ENCODE data around the gene DAPK1.

DAPK1 gene

DNA sequence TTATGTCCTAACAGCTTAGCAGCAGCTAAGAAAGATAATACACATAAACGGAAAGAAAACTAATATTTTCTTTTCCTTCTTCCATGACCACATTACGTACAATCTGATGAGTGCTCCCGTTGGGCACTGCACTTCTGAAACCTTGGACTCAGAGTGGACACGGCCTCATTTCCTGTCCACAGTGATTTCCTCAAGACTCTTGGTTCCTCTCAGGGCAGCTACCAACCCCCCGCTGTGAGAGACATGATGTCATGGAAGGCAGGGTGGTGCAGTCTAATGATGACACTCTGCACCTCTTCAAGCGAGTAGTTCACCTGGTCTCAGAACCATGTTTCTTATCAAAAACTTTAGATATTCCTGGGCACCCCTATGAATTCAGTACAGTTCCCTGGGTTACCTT is 159.5 kb downstream of the DAPK1 start:
- Histone ChIP-seq H3K4me3 (ENCODE audit: low read length) (no peak overlapping the region), H3K4me1 (ENCODE audit: control insufficient read depth, low read depth, low read length) (no peaks in the 10 kb centered on the region), H3K27me3 (ENCODE audit: control insufficient read depth, insufficient read depth, low read length) (no peaks in the 10 kb centered on the region), H3K9me3 (ENCODE audit: control insufficient read depth, low read depth, low read length) (no peaks in the 10 kb centered on the region), H3K36me3 (ENCODE audit: control insufficient read depth, low read depth, low read length) (peaks cover 35% of the 10 kb centered on the region), H3K27ac (ENCODE audit: low read length) (no peak overlapping the region), H3K9ac (ENCODE audit: low read length) (no peak overlapping the region)

GRCh38 chr9:87657893-87658292 is 160.2 kb downstream of the DAPK1 start:
- peaks cover 4% of the 10 kb centered on the region for H3K4me1 ChIP-seq (ENCODE audit: control insufficient read depth, low read depth, low read length)
- H3K9me3 ChIP-seq (ENCODE audit: control insufficient read depth, low read depth, low read length), result no peaks in the 10 kb centered on the region
- no peak overlapping the region for H3K27ac ChIP-seq (ENCODE audit: low read length)
- no peaks in the 10 kb centered on the region for H3K27me3 ChIP-seq (ENCODE audit: control insufficient read depth, insufficient read depth, low read length)
- no peak overlapping the region for H3K4me3 ChIP-seq (ENCODE audit: low read length)
- H3K36me3 ChIP-seq (ENCODE audit: control insufficient read depth, low read depth, low read length), result peaks cover 35% of the 10 kb centered on the region
- H3K9ac ChIP-seq (ENCODE audit: low read length), result no peak overlapping the region

DNA sequence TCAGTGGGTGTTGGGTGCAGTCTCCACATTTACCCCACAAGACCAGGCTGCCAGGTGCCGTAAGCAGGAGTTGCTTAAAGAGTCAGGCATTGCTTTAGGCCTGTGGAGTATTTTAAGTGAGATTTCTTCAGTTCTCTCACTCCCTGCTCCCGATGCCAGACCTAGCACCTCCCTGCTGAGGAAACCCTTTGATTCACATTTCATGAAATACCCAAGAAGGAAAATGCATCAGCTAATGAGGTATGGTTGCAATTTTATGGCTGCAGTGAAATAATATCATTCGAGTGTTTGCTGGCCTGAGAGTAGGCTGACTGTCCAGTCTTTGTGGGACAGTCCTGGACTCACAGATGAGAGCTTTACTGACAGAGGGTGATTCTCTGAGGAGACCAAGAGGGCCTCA is 160.8 kb downstream of the DAPK1 start:
- Histone ChIP-seq H3K4me3 (ENCODE audit: low read length) (no peak overlapping the region), H3K9ac (ENCODE audit: low read length) (no peak overlapping the region), H3K27ac (ENCODE audit: low read length) (no peak overlapping the region), H3K9me3 (ENCODE audit: control insufficient read depth, low read depth, low read length) (no peaks in the 10 kb centered on the region), H3K27me3 (ENCODE audit: control insufficient read depth, insufficient read depth, low read length) (no peaks in the 10 kb centered on the region), H3K4me1 (ENCODE audit: control insufficient read depth, low read depth, low read length) (peaks cover 6% of the 10 kb centered on the region), H3K36me3 (ENCODE audit: control insufficient read depth, low read depth, low read length) (peaks cover 35% of the 10 kb centered on the region)

DNA sequence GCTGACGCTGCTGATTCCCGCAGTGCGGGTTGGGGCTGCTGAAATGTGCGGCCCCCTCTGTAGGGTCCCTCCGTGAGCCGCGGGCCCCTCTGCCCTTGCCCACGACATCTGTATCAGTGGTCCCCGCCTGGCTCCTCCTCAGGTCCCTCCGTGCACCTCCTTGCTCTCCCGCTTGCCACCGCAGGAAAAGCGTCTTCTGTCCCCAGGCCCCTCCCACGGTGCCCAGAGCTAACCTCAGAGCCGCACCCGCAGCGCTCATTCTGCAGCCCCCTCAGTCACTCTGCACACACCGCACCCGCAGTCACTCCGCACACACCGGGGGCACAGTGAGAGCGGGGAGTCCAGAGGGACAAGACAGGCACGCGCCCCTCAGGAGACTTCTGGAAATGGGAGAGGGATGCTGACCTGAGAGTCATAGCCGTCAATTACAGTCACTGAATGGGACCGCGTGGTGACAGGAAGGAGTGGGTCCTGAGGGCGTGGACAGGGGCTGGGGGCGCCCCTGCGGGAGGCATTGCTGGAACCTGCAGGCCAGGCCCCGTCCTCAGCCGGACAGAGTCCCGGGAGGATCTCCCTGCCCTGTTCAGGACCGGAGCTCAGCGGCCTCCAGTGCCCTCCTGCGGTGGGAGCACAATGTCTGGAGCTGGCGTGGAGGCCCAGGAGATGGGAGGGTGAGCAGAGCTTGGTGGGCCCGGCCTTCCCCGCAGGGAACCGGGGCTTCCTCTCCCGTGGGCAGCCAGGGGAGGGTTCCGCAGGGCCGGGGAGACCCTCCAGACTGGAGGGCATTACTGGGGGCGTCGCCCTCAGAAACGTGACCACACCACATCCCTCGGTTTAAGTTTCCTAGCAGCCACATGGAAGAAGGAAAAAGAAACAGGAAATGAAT is 162.1 kb downstream of the DAPK1 start:
- Histone ChIP-seq H3K27ac (ENCODE audit: low read length) (no peak overlapping the region), H3K9me3 (ENCODE audit: control insufficient read depth, low read depth, low read length) (no peaks in the 10 kb centered on the region), H3K9ac (ENCODE audit: low read length) (no peak overlapping the region), H3K4me1 (ENCODE audit: control insufficient read depth, low read depth, low read length) (peaks cover 6% of the 10 kb centered on the region), H3K27me3 (ENCODE audit: control insufficient read depth, insufficient read depth, low read length) (no peaks in the 10 kb centered on the region), H3K4me3 (ENCODE audit: low read length) (no peak overlapping the region), H3K36me3 (ENCODE audit: control insufficient read depth, low read depth, low read length) (peaks cover 26% of the 10 kb centered on the region)

- Histone ChIP-seq H3K27ac (ENCODE audit: low read length) (no peak overlapping the region), H3K36me3 (ENCODE audit: control insufficient read depth, low read depth, low read length) (peaks cover 28% of the 10 kb centered on the region), H3K4me3 (ENCODE audit: low read length) (no peak overlapping the region)
Observed at GRCh38 chr9:87661241-87661640, 163.6 kb downstream of the DAPK1 start.

GRCh38 chr9:87662808-87663528 is 165.3 kb downstream of the DAPK1 start:
- H3K27ac ChIP-seq (ENCODE audit: low read length), result no peak overlapping the region
- peaks cover 20% of the 10 kb centered on the region for H3K36me3 ChIP-seq (ENCODE audit: control insufficient read depth, low read depth, low read length)
- H3K9ac ChIP-seq (ENCODE audit: low read length), result no peak overlapping the region
- no peaks in the 10 kb centered on the region for H3K27me3 ChIP-seq (ENCODE audit: control insufficient read depth, insufficient read depth, low read length)
- peaks cover 6% of the 10 kb centered on the region for H3K4me1 ChIP-seq (ENCODE audit: control insufficient read depth, low read depth, low read length)
- no peak overlapping the region for H3K4me3 ChIP-seq (ENCODE audit: low read length)
- H3K9me3 ChIP-seq (ENCODE audit: control insufficient read depth, low read depth, low read length), result peaks cover 13% of the 10 kb centered on the region

More at GRCh38 chr9:87661241-87661640, 163.6 kb downstream of the DAPK1 start:
- Histone ChIP-seq H3K9me3 (ENCODE audit: control insufficient read depth, low read depth, low read length) (peaks cover 5% of the 10 kb centered on the region), H3K27me3 (ENCODE audit: control insufficient read depth, insufficient read depth, low read length) (no peaks in the 10 kb centered on the region), H3K9ac (ENCODE audit: low read length) (no peak overlapping the region), H3K4me1 (ENCODE audit: control insufficient read depth, low read depth, low read length) (peaks cover 6% of the 10 kb centered on the region)

DNA sequence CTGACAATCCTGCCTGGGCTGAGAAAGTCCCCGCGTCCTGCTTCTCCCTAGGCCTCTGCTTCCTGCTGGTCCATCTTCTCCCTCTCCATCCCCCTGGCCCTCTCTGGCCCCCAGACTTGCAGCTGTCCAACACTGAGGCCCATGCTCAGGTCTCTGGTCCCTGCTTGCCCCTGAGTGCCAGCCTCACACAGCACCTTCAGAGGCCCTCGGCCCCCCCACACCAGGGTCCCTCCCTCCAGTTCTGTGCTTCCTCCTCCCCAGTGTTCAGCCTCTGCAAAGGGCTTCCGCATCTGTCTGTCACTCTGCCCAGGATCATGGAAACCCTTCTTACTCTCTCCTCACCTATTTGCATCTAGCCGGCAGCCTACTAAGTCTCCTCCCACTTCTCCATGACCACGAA is 165.9 kb downstream of the DAPK1 start:
- Histone ChIP-seq H3K9ac (ENCODE audit: low read length) (no peak overlapping the region), H3K9me3 (ENCODE audit: control insufficient read depth, low read depth, low read length) (peaks cover 13% of the 10 kb centered on the region), H3K27ac (ENCODE audit: low read length) (no peak overlapping the region), H3K4me1 (ENCODE audit: control insufficient read depth, low read depth, low read length) (peaks cover 6% of the 10 kb centered on the region), H3K4me3 (ENCODE audit: low read length) (no peak overlapping the region), H3K36me3 (ENCODE audit: control insufficient read depth, low read depth, low read length) (peaks cover 17% of the 10 kb centered on the region), H3K27me3 (ENCODE audit: control insufficient read depth, insufficient read depth, low read length) (no peaks in the 10 kb centered on the region)

DNA sequence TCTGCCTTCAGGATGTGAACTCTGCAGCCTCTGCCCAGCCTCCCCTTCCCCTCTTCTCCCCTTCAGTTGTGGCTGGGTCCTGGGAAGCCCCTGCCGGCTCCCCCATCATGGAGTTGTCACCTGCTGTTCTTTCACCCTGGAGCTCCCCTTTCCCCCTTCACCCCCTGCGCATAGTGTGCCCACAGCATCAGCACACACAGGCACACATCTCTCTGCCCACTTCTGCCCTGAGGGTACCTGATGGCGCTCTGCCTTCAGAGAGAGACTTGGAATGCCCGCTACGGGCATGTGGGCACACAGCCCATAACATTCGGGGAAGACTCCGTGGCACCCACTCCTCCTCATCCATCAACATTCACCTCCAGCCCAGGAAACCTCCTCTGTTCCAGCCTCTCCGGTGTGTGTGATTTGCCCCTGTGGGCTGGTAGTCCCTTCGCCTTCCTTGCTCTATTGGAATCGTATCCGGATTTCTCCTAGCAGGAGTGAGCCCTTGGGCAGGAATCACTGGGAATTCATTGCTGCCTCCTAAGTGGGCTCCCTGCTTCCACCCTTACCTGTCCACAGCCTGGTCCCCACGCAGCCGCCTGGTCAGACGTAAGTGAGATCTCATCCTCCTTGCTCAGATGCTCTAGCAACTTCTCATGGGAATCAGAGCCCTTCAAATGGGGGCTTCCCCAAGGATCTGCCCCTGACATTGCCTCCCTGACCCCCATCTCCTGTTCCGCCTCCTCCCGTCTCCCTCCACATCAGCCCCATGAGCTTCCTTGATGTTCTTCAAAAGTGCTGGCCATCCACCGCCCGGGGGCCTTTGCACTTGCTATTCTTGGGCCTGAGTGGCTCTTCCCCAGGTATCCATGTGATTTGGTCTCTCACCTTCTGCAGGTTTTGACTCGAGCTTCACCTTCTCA is 166.7 kb downstream of the DAPK1 start:
- peaks cover 6% of the 10 kb centered on the region for H3K4me1 ChIP-seq (ENCODE audit: control insufficient read depth, low read depth, low read length)
- H3K9me3 ChIP-seq (ENCODE audit: control insufficient read depth, low read depth, low read length), result peaks cover 13% of the 10 kb centered on the region
- H3K4me3 ChIP-seq (ENCODE audit: low read length), result no peak overlapping the region
- no peak overlapping the region for H3K9ac ChIP-seq (ENCODE audit: low read length)
- H3K27ac ChIP-seq (ENCODE audit: low read length), result no peak overlapping the region
- H3K36me3 ChIP-seq (ENCODE audit: control insufficient read depth, low read depth, low read length), result peaks cover 16% of the 10 kb centered on the region
- H3K27me3 ChIP-seq (ENCODE audit: control insufficient read depth, insufficient read depth, low read length), result no peaks in the 10 kb centered on the region

DNA sequence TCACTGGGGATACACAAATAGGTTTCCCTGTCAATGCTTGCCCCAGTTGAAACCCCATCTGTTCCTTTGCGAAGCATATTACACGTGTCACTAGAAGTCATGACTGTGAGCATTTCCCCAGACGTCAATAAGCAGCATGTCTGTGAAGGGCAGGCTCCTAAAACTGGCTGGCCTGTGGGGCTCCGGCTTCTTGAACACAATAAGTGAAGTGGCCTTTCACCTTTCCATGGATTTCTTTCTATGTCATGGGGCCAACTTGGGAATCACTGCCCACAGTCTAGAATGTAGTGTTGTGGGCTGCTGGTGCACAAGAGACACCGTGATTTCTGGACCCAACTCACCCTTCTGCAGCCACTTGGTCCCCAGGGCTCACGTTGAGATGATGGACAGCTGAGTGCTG is 167.8 kb downstream of the DAPK1 start:
- Histone ChIP-seq H3K4me3 (ENCODE audit: low read length) (no peak overlapping the region), H3K9me3 (ENCODE audit: control insufficient read depth, low read depth, low read length) (peaks cover 13% of the 10 kb centered on the region), H3K4me1 (ENCODE audit: control insufficient read depth, low read depth, low read length) (peaks cover 6% of the 10 kb centered on the region), H3K9ac (ENCODE audit: low read length) (no peak overlapping the region), H3K27me3 (ENCODE audit: control insufficient read depth, insufficient read depth, low read length) (no peaks in the 10 kb centered on the region), H3K36me3 (ENCODE audit: control insufficient read depth, low read depth, low read length) (peaks cover 16% of the 10 kb centered on the region), H3K27ac (ENCODE audit: low read length) (no peak overlapping the region)

DNA sequence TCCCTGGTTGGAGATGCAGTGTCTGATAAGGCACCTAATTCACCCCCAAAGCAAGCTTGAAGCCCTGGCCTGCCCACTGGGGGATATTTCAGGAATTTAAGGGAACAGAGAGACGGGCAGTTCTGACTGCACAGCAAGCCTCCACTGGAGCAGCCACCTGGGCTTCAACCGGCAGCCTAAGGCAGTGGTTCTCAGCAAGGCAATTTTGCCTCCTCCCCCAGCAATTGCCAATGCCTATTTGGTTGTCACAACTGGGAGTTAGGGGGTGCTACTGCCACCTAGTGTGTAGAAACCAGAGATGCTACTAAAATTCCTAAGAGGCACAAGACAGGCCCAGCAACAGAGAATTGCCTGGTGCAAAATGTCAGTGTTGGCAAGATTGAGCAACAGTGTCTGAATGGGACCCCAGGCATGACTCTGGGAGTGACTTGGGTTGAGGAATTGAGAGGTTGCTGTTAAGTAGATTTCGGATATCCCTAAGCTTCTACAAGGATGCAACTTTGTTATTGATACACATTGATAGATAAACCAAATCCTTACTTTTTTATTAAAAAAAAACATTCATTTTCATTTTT is 169.6 kb downstream of the DAPK1 start:
- no peak overlapping the region for H3K9ac ChIP-seq (ENCODE audit: low read length)
- H3K36me3 ChIP-seq (ENCODE audit: control insufficient read depth, low read depth, low read length), result peaks cover 16% of the 10 kb centered on the region
- no peaks in the 10 kb centered on the region for H3K27me3 ChIP-seq (ENCODE audit: control insufficient read depth, insufficient read depth, low read length)
- H3K27ac ChIP-seq (ENCODE audit: low read length), result no peak overlapping the region
- H3K9me3 ChIP-seq (ENCODE audit: control insufficient read depth, low read depth, low read length), result peaks cover 13% of the 10 kb centered on the region
- H3K4me1 ChIP-seq (ENCODE audit: control insufficient read depth, low read depth, low read length), result peaks cover 6% of the 10 kb centered on the region
- no peak overlapping the region for H3K4me3 ChIP-seq (ENCODE audit: low read length)

- peaks cover 20% of the 10 kb centered on the region for H3K36me3 ChIP-seq (ENCODE audit: control insufficient read depth, low read depth, low read length)
- no peaks in the 10 kb centered on the region for H3K4me1 ChIP-seq (ENCODE audit: control insufficient read depth, low read depth, low read length)
- no peak overlapping the region for H3K27ac ChIP-seq (ENCODE audit: low read length)
Observed at GRCh38 chr9:87668222-87668621, 170.6 kb downstream of the DAPK1 start.

More at GRCh38 chr9:87668222-87668621, 170.6 kb downstream of the DAPK1 start:
- H3K27me3 ChIP-seq (ENCODE audit: control insufficient read depth, insufficient read depth, low read length), result no peaks in the 10 kb centered on the region
- H3K9ac ChIP-seq (ENCODE audit: low read length), result no peak overlapping the region
- peaks cover 13% of the 10 kb centered on the region for H3K9me3 ChIP-seq (ENCODE audit: control insufficient read depth, low read depth, low read length)
- no peak overlapping the region for H3K4me3 ChIP-seq (ENCODE audit: low read length)
